Skeletal muscle tissue (tissue), 4 donors: Measurements from ENCODE around the gene PRPF39. TPM values are rescaled to one million over a fixed set of nuclear protein-coding genes. Genes with fewer than 3 reads are reported as not detected.
A peak's percentile ranks its signal among the peaks of the same experiment; 100 is the strongest.
"Not testable (repeated sequence)": the region's sequence is repeated elsewhere in the genome, so short reads cannot be mapped to it uniquely, and the experiment has no call there.

ENCODE experiments used
- H3K27ac ChIP-seq: one replicate; pipeline ENCODE4 v1.7.0; 2013; ENCODE audit warnings: mild to moderate bottlenecking, low read depth, low read length, inconsistent platforms
- H3K27me3 ChIP-seq, 3 donors: one replicate each; pipeline ENCODE4 v1.7.0; 2013; ENCODE audit warnings: low read length in 3 of 3; ENCODE audit not compliant: control insufficient read depth in 3 of 3, insufficient read depth in 3 of 3
- H3K36me3 ChIP-seq, 3 donors: one replicate each; pipeline ENCODE4 v1.7.0; 2013; ENCODE audit warnings: low read length in 3 of 3; ENCODE audit not compliant: control insufficient read depth in 3 of 3, insufficient read depth in 3 of 3
- H3K4me1 ChIP-seq, 3 donors: one replicate each; pipeline ENCODE4 v1.7.0; 2013; ENCODE audit warnings: low read length in 3 of 3, mild to moderate bottlenecking in 3 of 3; ENCODE audit not compliant: control insufficient read depth in 3 of 3, insufficient read depth in 3 of 3
- H3K4me3 ChIP-seq, 3 donors: one replicate each; pipeline ENCODE4 v1.7.0; 2013; ENCODE audit warnings: low read length in 3 of 3
- H3K9ac ChIP-seq, 3 donors: one replicate each; pipeline ENCODE4 v1.7.0; 2013; ENCODE audit warnings: low read length in 3 of 3, mild to moderate bottlenecking in 3 of 3, moderate library complexity in 2 of 3, low read depth in 1 of 3
- H3K9me3 ChIP-seq, 3 donors: one replicate each; pipeline ENCODE4 v1.7.0; 2013; ENCODE audit warnings: low read length in 3 of 3; ENCODE audit not compliant: control insufficient read depth in 3 of 3
- total RNA-seq: library from RNA; depleted of rRNA; stranded (reverse); fragments of >200 nt; gene quantifications from one replicate; pipeline ENCODE4 v1.2.3, GENCODE V29; 2014
- donor health status: Osteomylitis.

PRPF39 gene
- total RNA-seq, 1 donor from 2014 or later: 33.9 TPM

GRCh38 chr14:45073231-45073879, 10.6 kb upstream of the PRPF39 start:
- H3K36me3 ChIP-seq: no peaks in the 10 kb centered on the region

GRCh38 chr14:45078323-45078722, 5.6 kb upstream of the PRPF39 start:
- Histone ChIP-seq H3K27ac (no peak overlapping the region), H3K36me3 (no peaks in the 10 kb centered on the region)

More at GRCh38 chr14:45073231-45073879, 10.6 kb upstream of the PRPF39 start:
- Histone ChIP-seq H3K4me1 (no peaks in the 10 kb centered on the region), H3K27ac (no peak overlapping the region), H3K4me3 (no peak overlapping the region), H3K9ac (no peak overlapping the region), H3K27me3 (no peaks in the 10 kb centered on the region), H3K9me3 (no peaks in the 10 kb centered on the region)

GRCh38 chr14:45080416-45080968, 3.4 kb upstream of the PRPF39 start:
- H3K27me3 ChIP-seq, H3K9me3 ChIP-seq, H3K4me3 ChIP-seq, H3K9ac ChIP-seq, H3K36me3 ChIP-seq, H3K27ac ChIP-seq: not testable (repeated sequence)
- peaks cover 9 to 16% (median 12%) of the 10 kb centered on the region in 3 donors for H3K4me1 ChIP-seq

More at GRCh38 chr14:45078323-45078722, 5.6 kb upstream of the PRPF39 start:
- Histone ChIP-seq H3K4me1 (peaks cover under 1 to 2% (median 1%) of the 10 kb centered on the region in 3 donors), H3K9me3 (no peaks in the 10 kb centered on the region), H3K27me3 (no peaks in the 10 kb centered on the region), H3K4me3 (no peak overlapping the region), H3K9ac (no peak overlapping the region)

GRCh38 chr14:45081096-45081495, 2.8 kb upstream of the PRPF39 start:
- peaks cover 11 to 22% (median 17%) of the 10 kb centered on the region in 3 donors for H3K4me1 ChIP-seq
- not testable (repeated sequence) for H3K9me3 ChIP-seq, H3K36me3 ChIP-seq, H3K9ac ChIP-seq, H3K27ac ChIP-seq, H3K27me3 ChIP-seq, H3K4me3 ChIP-seq

- Histone ChIP-seq H3K36me3 (no peaks in the 10 kb centered on the region), H3K9me3 (no peaks in the 10 kb centered on the region), H3K4me3 (no peak overlapping the region), H3K9ac (no peak overlapping the region), H3K27ac (no peak overlapping the region), H3K27me3 (no peaks in the 10 kb centered on the region), H3K4me1 (peaks cover 13 to 28% (median 19%) of the 10 kb centered on the region in 3 donors)
Measured at GRCh38 chr14:45082420-45082819, 1.5 kb upstream of the PRPF39 start.

- H3K36me3 ChIP-seq: no peaks in the 10 kb centered on the region
- peak overlapping the region; percentile 88 for H3K27ac ChIP-seq
- no peaks in the 10 kb centered on the region for H3K9me3 ChIP-seq
- H3K4me3 ChIP-seq: peak overlapping the region; percentile 77 to 91 (median 82)
- no peaks in the 10 kb centered on the region for H3K27me3 ChIP-seq
- peak overlapping the region; percentile 84 to 92 (median 85) for H3K9ac ChIP-seq
- peaks cover 13 to 28% (median 26%) of the 10 kb centered on the region in 3 donors for H3K4me1 ChIP-seq
Measured at GRCh38 chr14:45083617-45083975, 320 bp upstream of the PRPF39 start.

- H3K4me3 ChIP-seq: peak overlapping the region; percentile 74 to 95 (median 91)
- H3K4me1 ChIP-seq: peaks cover 13 to 36% (median 32%) of the 10 kb centered on the region in 3 donors
- H3K9me3 ChIP-seq: no peaks in the 10 kb centered on the region
- no peaks in the 10 kb centered on the region for H3K27me3 ChIP-seq
- H3K9ac ChIP-seq: peak overlapping the region; percentile 84 to 87 (median 86)
- no peaks in the 10 kb centered on the region for H3K36me3 ChIP-seq
- H3K27ac ChIP-seq: peak overlapping the region; percentile 88
Measured at GRCh38 chr14:45084946-45085346, 1.0 kb downstream of the PRPF39 start.

GRCh38 chr14:45089813-45090212, 5.9 kb downstream of the PRPF39 start:
- Histone ChIP-seq H3K4me3 (no peak overlapping the region), H3K4me1 (peaks cover 12 to 30% (median 21%) of the 10 kb centered on the region in 3 donors), H3K27ac (no peak overlapping the region), H3K27me3 (no peaks in the 10 kb centered on the region), H3K9me3 (no peaks in the 10 kb centered on the region), H3K36me3 (no peaks in the 10 kb centered on the region), H3K9ac (no peak overlapping the region)

GRCh38 chr14:45091710-45092109, 7.8 kb downstream of the PRPF39 start:
- H3K36me3 ChIP-seq: peaks cover 6 to 8% (median 8%) of the 10 kb centered on the region in 3 donors
- H3K27me3 ChIP-seq: no peaks in the 10 kb centered on the region
- peaks cover 3 to 19% (median 4%) of the 10 kb centered on the region in 3 donors for H3K4me1 ChIP-seq
- no peak overlapping the region for H3K4me3 ChIP-seq
- H3K9me3 ChIP-seq: no peaks in the 10 kb centered on the region
- no peak overlapping the region for H3K27ac ChIP-seq
- no peak overlapping the region for H3K9ac ChIP-seq

- Histone ChIP-seq H3K9me3 (no peaks in the 10 kb centered on the region), H3K27ac (no peak overlapping the region), H3K36me3 (peaks cover 9 to 24% (median 21%) of the 10 kb centered on the region in 3 donors), H3K27me3 (no peaks in the 10 kb centered on the region), H3K4me3 (no peak overlapping the region), H3K9ac (no peak overlapping the region), H3K4me1 (peaks cover 3 to 6% (median 4%) of the 10 kb centered on the region in 3 donors)
Measured at GRCh38 chr14:45094275-45094674, 10.4 kb downstream of the PRPF39 start.
